Fibroblast of peridontal ligament (primary cell): Measurements from ENCODE around the gene MED27.
"Not testable (repeated sequence)": the region's sequence is repeated elsewhere in the genome, so short reads cannot be mapped to it uniquely, and the experiment has no call there.

Experiments
- DNase-seq: peaks from one replicate; pipeline ENCODE4 v3.0.0-alpha.2; 2010; ENCODE audit errors: extremely low read depth

Gene MED27

GRCh38 chr9:132020272-132020671 lies 59.4 kb downstream of the MED27 start:
- no peak for DNase-seq

DNA sequence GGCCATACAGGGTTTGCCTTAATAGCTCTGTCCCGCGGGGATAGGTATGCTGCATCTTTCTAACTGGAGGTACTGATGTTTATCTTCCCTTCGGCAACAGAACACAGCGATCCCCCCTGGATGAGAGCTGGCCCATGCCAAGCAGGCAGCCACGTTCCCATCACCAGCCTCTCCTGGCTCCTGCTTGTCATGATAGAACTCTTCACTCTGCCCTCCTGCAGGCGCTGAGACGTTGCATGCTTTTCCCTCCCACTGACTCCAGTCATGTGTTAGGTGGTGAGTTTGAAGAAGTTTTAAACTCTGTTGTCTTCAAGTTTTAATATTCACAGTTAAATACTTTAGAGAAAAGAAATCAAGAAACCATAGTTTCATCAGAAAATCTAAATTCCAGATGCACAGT lies 60.0 kb downstream of the MED27 start:
- no peak for DNase-seq

GRCh38 chr9:132018957-132019405 lies 60.7 kb downstream of the MED27 start:
- DNase-seq: peak; percentile 15

DNA sequence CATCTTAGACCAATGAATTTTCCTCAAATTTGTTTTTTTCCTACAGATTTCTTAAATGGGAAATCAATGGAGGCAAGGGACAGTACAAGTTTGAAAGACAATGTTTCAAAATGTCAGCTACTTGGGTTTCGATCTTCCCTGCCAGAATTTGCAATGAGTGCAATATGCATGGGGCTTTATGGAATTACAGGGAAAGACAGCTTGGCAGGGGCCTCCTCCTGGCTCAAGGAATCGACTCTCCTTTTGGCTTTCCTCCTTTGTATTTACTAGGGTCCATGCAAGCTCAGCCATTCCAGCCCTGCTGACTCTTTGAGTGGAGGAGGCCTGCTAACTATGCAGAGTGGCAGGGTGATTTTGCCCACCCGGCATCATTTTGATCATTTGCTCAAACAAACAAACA lies 63.2 kb downstream of the MED27 start:
- DNase-seq: no peak

- DNase-seq: no peak
Measured at GRCh38 chr9:132015866-132016265, 63.8 kb downstream of the MED27 start.

GRCh38 chr9:132014218-132014805 lies 65.4 kb downstream of the MED27 start:
- DNase-seq: no peak

DNA sequence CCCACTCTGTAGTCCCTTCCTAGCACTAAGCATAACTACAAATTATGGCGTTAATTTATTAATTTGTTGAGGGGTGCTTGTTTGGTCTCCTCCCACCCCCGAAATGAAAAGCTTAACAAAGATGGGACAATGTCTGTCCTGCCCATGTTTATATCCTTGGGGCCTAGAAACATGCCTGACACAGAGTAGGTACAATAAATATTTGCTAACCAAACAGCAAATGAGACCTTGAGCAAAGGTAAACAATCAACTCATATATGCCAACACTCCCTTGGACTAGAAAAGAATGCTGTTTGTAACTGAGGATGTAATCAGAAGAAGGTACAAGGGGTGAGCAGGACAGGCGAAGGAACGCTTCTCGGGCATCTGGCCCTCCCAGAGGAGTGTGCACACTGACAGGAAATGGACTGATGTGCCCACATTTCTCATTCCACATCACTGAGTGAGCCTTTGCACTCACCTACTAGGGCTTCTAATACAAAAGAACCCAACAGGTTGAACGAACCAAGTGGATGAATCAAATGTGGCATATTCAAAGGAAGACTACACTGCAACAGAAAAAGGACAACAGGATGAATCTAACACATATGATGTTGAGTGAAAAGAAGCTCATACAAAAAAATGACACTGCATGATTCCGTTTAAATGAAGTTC lies 66.8 kb downstream of the MED27 start:
- DNase-seq: no peak

DNA sequence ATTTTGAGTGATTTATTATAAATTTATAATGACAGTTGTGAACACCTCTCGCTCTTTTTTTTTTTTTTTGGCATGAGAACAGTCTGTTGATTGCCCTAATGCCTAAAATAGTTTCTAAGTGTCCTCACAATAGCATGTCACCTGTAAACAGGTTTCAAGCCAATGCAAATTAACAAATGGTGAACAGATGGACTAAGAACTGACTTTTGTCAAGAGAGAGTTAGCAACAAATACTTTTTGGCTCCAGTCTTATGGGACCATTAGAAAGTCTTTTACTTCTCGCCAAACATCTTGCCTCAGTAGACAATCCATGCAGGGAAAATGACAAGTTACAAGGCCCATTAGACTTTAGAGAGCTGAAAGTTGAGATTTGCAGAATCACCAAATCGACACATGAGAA lies 67.8 kb downstream of the MED27 start:
- no peak for DNase-seq

DNA sequence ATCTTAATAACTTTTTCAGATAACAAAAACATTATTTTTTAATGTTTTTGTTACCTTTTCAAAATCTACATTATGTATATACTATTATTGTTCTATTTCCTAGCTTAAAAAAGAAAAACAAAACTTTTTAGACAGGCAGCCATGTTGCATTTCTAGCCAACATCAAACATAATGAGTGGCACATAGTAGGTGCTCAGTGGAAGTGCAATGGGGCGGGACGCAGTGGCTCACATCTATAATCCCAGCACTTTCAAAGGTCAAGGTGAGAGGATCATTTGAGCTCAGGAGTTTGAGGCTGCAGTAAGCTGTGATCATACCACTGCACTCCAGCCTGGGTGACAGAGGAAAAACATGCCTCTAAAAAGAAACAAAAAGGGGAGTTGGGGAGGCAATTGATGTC lies 68.4 kb downstream of the MED27 start:
- no peak for DNase-seq

DNA sequence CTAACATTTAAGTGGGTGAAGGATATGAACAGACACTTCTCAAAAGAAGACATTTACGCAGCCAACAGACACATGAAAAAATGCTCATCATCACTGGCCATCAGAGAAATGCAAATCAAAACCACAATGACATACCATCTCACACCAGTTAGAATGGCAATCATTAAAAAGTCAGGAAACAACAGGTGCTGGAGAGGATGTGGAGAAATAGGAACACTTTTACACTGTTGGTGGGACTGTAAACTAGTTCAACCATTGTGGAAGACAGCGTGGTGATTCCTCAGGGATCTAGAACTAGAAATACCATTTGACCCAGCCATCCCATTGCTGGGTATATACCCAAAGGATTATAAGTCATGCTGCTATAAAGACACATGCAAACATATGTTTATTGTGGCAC lies 69.5 kb downstream of the MED27 start:
- DNase-seq: not testable (repeated sequence)

GRCh38 chr9:132008855-132009812 lies 70.5 kb downstream of the MED27 start:
- no peak for DNase-seq

GRCh38 chr9:132008184-132008803 lies 71.4 kb downstream of the MED27 start:
- DNase-seq: peak; percentile 55

- no peak for DNase-seq
Measured at GRCh38 chr9:132007371-132008025, 72.2 kb downstream of the MED27 start.

GRCh38 chr9:132006677-132007370 lies 72.8 kb downstream of the MED27 start:
- DNase-seq: peak; percentile 85

DNA sequence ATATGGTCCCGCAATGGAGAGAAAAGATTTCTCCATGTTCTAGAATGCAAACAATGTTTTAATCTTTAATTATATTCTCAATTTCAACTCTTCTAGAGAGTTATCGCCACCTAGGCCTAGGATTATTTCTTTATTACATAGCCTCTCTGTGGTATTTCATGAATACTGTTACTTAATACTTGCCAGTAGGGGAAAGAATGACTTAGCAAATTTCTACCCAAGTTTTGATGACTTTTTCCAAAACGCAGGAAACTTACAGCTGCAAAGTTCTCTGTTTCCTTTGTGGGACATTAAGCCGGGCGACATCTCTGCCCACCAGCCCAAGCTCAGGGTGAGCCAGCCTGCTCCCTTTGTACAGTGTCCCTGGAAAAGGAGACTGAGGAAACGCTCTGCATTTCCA lies 73.8 kb downstream of the MED27 start:
- peak; percentile 31 for DNase-seq

GRCh38 chr9:132004323-132004722 lies 75.3 kb downstream of the MED27 start:
- no peak for DNase-seq

- no peak for DNase-seq
Measured at GRCh38 chr9:132003896-132004295, 75.8 kb downstream of the MED27 start.

DNA sequence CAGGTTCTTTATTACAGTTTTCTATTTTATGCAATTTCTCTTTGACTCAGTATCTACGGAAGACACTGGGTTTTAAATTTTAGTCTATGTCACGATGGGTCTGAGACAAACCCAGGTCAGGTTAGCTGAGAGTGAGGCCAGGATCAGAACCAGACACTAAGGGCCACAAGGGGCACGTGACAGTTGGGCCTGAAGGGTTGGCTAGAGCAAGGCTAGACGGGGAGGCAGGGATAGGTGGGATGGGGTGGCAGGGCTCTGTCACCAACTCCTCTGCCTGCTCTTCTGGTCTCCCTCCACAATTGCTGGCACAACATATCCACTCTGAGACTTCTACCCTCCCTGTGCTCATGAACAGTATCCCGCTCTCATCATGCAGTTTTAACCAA lies 76.4 kb downstream of the MED27 start:
- no peak for DNase-seq

GRCh38 chr9:132002643-132003318 lies 76.9 kb downstream of the MED27 start:
- no peak for DNase-seq

DNA sequence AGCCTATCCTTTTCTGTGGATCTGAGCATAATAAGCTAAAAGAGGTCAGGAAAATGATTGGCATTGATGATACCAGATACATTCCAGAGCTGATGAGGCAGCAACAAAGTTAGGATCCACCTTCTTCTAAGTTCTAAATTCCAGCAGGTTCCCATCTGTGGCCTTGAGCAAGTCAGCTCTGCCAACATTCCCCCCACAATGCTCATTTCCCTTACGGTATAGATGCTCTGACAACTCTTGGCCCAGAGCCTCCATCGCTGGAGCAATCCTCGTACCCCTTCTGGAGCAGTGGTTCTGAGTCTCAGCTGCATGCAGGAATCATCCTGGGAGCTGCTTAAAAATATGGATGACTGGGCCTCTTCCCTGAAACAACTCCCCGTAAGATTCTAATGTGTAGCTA lies 78.1 kb downstream of the MED27 start:
- no peak for DNase-seq

GRCh38 chr9:132000659-132001058 lies 79.0 kb downstream of the MED27 start:
- no peak for DNase-seq
